PC-3 (cell line): ENCODE measurements around the gene UBASH3A. TPM values are rescaled to one million over a fixed set of nuclear protein-coding genes. Genes with fewer than 3 reads are reported as not detected.

Source experiments
- ATAC-seq: fragments of 200-7000 bp; cut with Tn5 transposase; 2 replicates; pipeline ENCODE4 v1.9.1; 2020; ENCODE audit warnings: mild to moderate bottlenecking, moderate library complexity
- BruUV-seq: library from RNA; stranded (reverse); fragments of 400-500 nt; replicated peaks from 2 replicates; lab custom pipeline; 2021; lab: Mats Ljungman, UMichigan
- CTCF ChIA-PET: fragments of 300-600 bp; sonication (Branson Sonifier 250); formaldehyde crosslinking; loops from one replicate; lab custom pipeline; 2022; ENCODE audit warnings: antibody characterized with exemption; lab: Charles Lee
- POLR2A ChIA-PET: fragments of 300-600 bp; sonication (Branson Sonifier 250); formaldehyde crosslinking; loops from one replicate; lab custom pipeline; 2022; ENCODE audit warnings: antibody characterized with exemption; ENCODE audit not compliant: unreplicated experiment; lab: Charles Lee
- DNase-seq: peaks from one replicate; pipeline ENCODE4 v3.0.0-alpha.2; 2015
- H2AFZ ChIP-seq: fragments of 300-600 bp; sonication (generic); 2 replicates; pipeline ENCODE4 v1.6.0; 2016; ENCODE audit warnings: antibody characterized with exemption, low read length
- H3F3A ChIP-seq: fragments of 300-600 bp; sonication (generic); one replicate; pipeline ENCODE4 v1.6.0; 2017; ENCODE audit warnings: antibody characterized with exemption, low read length, control low read depth, mild to moderate bottlenecking; ENCODE audit not compliant: unreplicated experiment
- H3K27ac ChIP-seq: fragments of 300-600 bp; sonication (generic); 2 replicates; pipeline ENCODE4 v1.5.1; 2016; ENCODE audit warnings: mild to moderate bottlenecking, low read length
- H3K27me3 ChIP-seq: fragments of 300-600 bp; sonication (generic); 2 replicates; pipeline ENCODE4 v1.6.1; 2016; ENCODE audit warnings: low read length, mixed read lengths
- H3K36me3 ChIP-seq: fragments of 300-600 bp; sonication (generic); 2 replicates; pipeline ENCODE4 v1.6.1; 2016; ENCODE audit warnings: low read depth, mixed run types, low read length, mixed read lengths
- H3K4me1 ChIP-seq: fragments of 300-600 bp; sonication (generic); 2 replicates; pipeline ENCODE4 v1.5.1; 2016; ENCODE audit warnings: low read length; ENCODE audit not compliant: insufficient read depth
- H3K4me2 ChIP-seq: fragments of 300-600 bp; sonication (generic); 2 replicates; pipeline ENCODE4 v1.6.0; 2016; ENCODE audit warnings: low read length
- H3K4me3 ChIP-seq: fragments of 300-600 bp; sonication (generic); 2 replicates; pipeline ENCODE4 v1.5.1; 2016; ENCODE audit warnings: mild to moderate bottlenecking, low read length, mixed read lengths
- H3K79me2 ChIP-seq: fragments of 300-600 bp; sonication (generic); 2 replicates; pipeline ENCODE4 v1.6.1; 2017; ENCODE audit warnings: low read length, mixed read lengths
- H3K9ac ChIP-seq: fragments of 300-600 bp; sonication (generic); 2 replicates; pipeline ENCODE4 v1.6.0; 2016; ENCODE audit warnings: mild to moderate bottlenecking, low read length
- H3K9me2 ChIP-seq: fragments of 300-600 bp; sonication (generic); replicated peaks from 2 replicates; pipeline ENCODE4 v1.6.1; 2016; ENCODE audit warnings: mixed run types, low read length, mixed read lengths
- H3K9me3 ChIP-seq: fragments of 300-600 bp; sonication (generic); 2 replicates; pipeline ENCODE4 v1.6.1; 2016; ENCODE audit warnings: low read length, mixed read lengths
- H4K20me1 ChIP-seq: fragments of 300-600 bp; sonication (generic); 2 replicates; pipeline ENCODE4 v1.6.1; 2016; ENCODE audit warnings: low read length, mixed read lengths
- EZH2 ChIP-seq: fragments of 300-600 bp; sonication (generic); IDR thresholded peaks from one replicate; pipeline ENCODE4 v1.6.1; 2017; ENCODE audit warnings: antibody characterized with exemption, mild to moderate bottlenecking, low read length; ENCODE audit not compliant: unreplicated experiment
- EZH2phosphoT487 ChIP-seq: fragments of 300-600 bp; sonication (generic); IDR thresholded peaks from 2 replicates; pipeline ENCODE4 v1.6.1; 2018; ENCODE audit warnings: mild to moderate bottlenecking, antibody characterized with exemption, low read length, borderline replicate concordance
- intact Hi-C: fragments of 100-400 bp; cut with micrococcal nuclease; formaldehyde crosslinking; loops from 2 replicates; pipeline ENCODE4 v1.9.0; 2023
- total RNA-seq: library from RNA; depleted of rRNA; stranded (reverse); fragments of >200 nt; gene quantifications from 2 replicates; pipeline ENCODE4 v1.2.3, GENCODE V29; 2014
- TF ChIP-seq, protein P1 (sequence below): fragments of 300-600 bp; sonication (generic); conservative IDR thresholded peaks from 2 replicates; pipeline ENCODE4 v1.5.1; 2017; ENCODE audit warnings: antibody characterized with exemption, low read depth, mild to moderate bottlenecking, low read length

The UBASH3A gene
- total RNA-seq, 1 experiment from 2014 or later: 1.0 TPM

DNA sequence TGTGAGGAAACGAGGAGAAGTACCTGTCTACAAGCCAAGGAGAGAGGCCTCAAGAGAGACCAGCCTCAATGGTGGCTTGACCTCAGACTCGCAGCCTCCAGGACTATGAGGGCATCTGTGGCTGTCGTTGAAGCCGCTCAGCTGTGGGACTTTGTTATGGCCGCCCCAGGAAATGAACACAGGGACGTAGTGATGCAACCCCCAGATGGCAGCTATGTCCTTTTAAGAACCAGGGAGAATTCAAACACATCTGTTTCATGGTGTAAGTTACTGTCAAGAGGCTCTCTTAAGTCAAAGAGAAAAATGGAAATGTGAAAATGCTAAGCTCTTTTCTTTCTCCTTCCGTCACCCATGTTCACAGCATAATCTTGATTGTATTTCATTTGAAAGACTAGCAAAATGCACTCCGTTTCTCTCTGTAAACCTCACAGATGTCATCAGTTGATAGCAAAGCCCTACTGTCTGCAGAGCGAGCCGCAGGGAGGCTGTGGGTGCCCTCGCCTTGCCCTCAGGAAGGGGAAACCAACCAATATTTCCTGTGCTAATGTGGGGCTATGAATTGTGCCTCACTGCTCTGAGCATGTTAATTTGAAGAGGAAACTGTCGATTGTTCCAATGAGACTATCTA, 21.3 kb downstream of the UBASH3A start:
- H3K4me2 ChIP-seq: no peak overlapping the region
- POLR2A ChIA-PET: no interaction called here

DNA sequence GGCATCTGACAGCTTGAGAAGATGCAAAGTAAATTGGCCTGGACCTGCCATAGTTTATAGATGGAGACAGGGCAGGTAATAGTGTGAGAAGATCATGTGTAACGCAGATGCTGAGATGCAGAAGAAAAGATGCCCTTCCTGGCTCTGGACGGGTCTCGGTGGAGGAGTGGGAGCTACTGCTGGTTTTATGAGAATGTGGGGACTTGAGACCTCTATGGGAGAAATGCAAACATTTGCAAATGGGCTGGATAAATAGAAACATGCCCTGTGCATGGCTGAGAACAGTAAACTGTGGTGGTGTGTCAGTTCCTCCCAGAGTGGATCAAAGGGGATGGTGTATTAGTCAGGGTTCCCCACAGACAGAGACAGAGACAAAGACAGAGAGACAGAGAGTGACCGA, 21.9 kb downstream of the UBASH3A start:
- DNase-seq: no peak
- Histone ChIP-seq H3K9me3 (no peaks in the 10 kb centered on the region), H4K20me1 (no peaks in the 10 kb centered on the region), H3K4me2 (no peak overlapping the region), H3K79me2 (no peaks in the 10 kb centered on the region), H3K4me1 (no peaks in the 10 kb centered on the region), H2AFZ (no peak overlapping the region), H3K36me3 (no peaks in the 10 kb centered on the region), H3K27ac (no peak overlapping the region), H3K4me3 (no peak overlapping the region), H3K27me3 (peaks cover 29% of the 10 kb centered on the region), H3K9ac (no peak overlapping the region), H3F3A (no peaks in the 10 kb centered on the region), H3K9me2 (no peaks in the 10 kb centered on the region)
- intact Hi-C loops: no loop called here
- BruUV-seq: no TSS peak
- ChIA-PET CTCF (no interaction called here), POLR2A (no interaction called here)
- ATAC-seq: peak; percentile 71
- TF ChIP-seq EZH2phosphoT487: no peak
- TF ChIP-seq EZH2: no peak
- TF ChIP-seq, protein P1, sequence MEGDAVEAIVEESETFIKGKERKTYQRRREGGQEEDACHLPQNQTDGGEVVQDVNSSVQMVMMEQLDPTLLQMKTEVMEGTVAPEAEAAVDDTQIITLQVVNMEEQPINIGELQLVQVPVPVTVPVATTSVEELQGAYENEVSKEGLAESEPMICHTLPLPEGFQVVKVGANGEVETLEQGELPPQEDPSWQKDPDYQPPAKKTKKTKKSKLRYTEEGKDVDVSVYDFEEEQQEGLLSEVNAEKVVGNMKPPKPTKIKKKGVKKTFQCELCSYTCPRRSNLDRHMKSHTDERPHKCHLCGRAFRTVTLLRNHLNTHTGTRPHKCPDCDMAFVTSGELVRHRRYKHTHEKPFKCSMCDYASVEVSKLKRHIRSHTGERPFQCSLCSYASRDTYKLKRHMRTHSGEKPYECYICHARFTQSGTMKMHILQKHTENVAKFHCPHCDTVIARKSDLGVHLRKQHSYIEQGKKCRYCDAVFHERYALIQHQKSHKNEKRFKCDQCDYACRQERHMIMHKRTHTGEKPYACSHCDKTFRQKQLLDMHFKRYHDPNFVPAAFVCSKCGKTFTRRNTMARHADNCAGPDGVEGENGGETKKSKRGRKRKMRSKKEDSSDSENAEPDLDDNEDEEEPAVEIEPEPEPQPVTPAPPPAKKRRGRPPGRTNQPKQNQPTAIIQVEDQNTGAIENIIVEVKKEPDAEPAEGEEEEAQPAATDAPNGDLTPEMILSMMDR: no peak

More for the DNA sequence above, 21.3 kb downstream of the UBASH3A start:
- no peaks in the 10 kb centered on the region for H3K36me3 ChIP-seq
- H3F3A ChIP-seq: no peaks in the 10 kb centered on the region
- intact Hi-C loops: no loop called here
- H3K4me1 ChIP-seq: no peaks in the 10 kb centered on the region
- H4K20me1 ChIP-seq: no peaks in the 10 kb centered on the region
- H3K27me3 ChIP-seq: peaks cover 29% of the 10 kb centered on the region
- no peak for DNase-seq
- H3K9me3 ChIP-seq: no peaks in the 10 kb centered on the region
- no peak for ATAC-seq
- no peak overlapping the region for H3K27ac ChIP-seq
- no peak overlapping the region for H3K9ac ChIP-seq
- no peak overlapping the region for H2AFZ ChIP-seq
- no peaks in the 10 kb centered on the region for H3K79me2 ChIP-seq
- CTCF ChIA-PET: no interaction called here
- H3K9me2 ChIP-seq: no peaks in the 10 kb centered on the region
- H3K4me3 ChIP-seq: no peak overlapping the region
- no TSS peak for BruUV-seq
- TF ChIP-seq, protein P1: no peak
- no peak for TF ChIP-seq EZH2
- no peak for TF ChIP-seq EZH2phosphoT487

DNA sequence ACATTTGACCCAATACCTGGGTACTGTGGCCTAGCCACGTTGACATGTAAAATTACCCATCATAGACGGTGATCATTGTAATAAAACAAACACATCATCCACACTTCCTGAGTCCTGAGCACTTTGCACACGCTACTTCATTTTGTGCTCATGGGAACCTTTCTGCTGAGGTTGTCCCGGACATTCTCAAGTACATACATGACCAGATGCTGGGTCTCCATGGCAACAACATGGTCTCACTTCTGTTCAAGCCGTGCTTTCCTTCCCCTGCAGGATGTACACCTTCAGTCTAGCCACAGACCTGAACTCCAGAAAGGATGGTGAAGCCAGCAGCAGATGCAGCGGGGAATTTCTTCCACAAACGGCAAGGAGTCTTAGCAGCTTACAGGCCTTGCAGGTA, 22.7 kb downstream of the UBASH3A start:
- Histone ChIP-seq H3F3A (no peaks in the 10 kb centered on the region), H3K27me3 (peaks cover 29% of the 10 kb centered on the region), H3K36me3 (no peaks in the 10 kb centered on the region), H4K20me1 (no peaks in the 10 kb centered on the region), H2AFZ (no peak overlapping the region), H3K4me2 (no peak overlapping the region), H3K9ac (no peak overlapping the region), H3K4me1 (no peaks in the 10 kb centered on the region), H3K4me3 (no peak overlapping the region), H3K27ac (no peak overlapping the region), H3K9me2 (no peaks in the 10 kb centered on the region), H3K79me2 (no peaks in the 10 kb centered on the region), H3K9me3 (no peaks in the 10 kb centered on the region)
- ChIA-PET POLR2A (no interaction called here), CTCF (no interaction called here)
- BruUV-seq: no TSS peak
- ATAC-seq: no peak
- DNase-seq: no peak
- TF ChIP-seq EZH2: no peak
- TF ChIP-seq EZH2phosphoT487: no peak
- TF ChIP-seq, protein P1: no peak
- intact Hi-C loops: no loop called here
